DMS 273 (cell line): ENCODE results near the gene SAP30L.

ENCODE experiments used
- DNase-seq: peaks from one replicate; lab custom pipeline; 2025; ENCODE audit not compliant: unreplicated experiment; lab: John Stamatoyannopoulos, UW

SAP30L gene

DNA sequence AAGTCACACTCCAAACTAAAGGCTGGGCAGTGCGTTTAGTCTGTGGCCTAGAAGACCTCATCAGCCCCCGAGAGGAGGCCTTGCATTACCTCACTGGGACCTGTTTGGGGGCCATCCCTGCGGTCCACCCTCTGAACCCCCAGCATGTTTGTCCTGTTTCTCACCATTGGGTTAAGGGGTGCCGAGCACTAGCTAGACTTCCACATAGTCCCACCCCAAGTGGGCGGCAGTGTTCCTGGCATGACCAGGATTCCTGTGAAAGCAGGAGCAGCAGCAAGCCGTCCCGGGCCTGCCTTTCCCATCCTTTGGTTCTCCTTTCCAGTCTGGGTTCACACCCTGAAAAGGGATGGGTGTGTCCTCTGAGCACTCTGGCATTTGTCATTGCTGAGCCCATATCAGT is 26.6 kb upstream of the SAP30L start:
- no peak for DNase-seq

DNA sequence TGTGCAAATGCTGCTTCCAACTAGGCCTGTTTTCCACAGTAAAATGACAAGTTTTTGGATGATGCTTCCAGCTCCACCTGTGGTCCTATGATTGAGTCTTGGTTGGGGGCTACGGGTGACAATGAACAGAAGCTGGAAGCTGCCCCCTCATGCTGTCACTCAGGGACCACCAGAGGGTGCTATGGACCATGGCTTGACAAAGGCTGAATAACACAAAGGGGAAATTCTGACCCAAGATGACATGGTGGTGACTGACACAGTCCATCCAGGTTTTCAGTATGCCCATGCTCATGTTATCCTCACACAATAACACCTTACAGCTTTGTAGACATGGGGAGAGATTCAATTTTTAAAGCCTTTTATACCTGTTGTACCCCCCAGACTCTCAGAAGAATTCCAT is 23.9 kb upstream of the SAP30L start:
- DNase-seq: peak; percentile 48

DNA sequence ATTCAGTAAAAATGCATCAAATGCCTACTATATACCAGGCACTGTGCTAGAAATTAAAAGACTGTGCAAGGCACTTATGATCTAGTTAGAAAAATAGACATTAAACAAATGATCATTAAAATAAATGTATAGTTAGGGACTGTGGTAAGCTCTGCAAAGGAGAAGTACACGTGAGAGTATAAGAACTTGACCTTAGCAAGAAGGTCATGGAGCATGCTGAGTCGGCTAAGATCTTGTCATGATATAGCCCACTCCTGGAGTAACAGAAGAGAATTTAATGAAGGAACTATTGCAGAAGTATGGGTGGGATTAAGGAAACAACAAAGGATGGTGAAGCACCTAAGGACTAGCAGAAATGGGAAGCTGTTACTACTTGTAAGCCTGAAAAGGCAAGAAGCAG is 23.5 kb upstream of the SAP30L start:
- DNase-seq: no peak

DNA sequence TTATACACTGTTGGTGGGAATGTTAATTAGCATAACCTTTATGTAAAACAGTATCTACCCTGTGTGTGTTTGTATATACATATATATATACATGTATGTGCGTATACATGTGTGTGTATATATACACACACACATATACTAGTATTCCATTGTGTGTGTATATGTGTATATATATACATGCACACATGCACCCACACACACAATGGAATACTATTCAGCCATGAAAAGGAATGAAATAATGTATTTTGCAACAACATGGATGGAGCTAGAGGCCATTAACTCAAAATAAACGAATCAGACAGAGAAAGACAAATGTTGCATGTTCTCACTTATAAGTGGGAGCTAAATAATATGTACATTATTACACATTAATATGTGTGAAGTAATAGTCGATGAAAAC is 17.6 kb upstream of the SAP30L start:
- DNase-seq: no peak

DNA sequence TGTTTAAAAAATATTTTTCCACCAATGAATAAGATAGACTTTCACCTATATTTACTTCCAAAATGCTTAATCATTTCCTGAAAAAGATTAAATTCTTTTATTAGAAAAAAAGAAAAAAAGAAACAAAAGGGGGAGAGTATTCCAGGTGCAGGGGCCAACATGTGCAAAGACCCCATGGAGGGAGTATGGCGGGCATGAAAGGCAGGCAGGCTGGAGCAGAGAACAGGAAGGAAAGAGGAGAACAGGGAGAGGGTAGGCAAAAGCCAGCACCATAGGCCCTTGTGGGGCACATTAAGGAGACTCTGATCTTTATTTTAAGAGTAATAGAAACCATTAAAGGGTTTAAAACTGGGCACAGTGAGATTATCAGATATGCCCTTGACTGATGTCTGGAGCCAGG is 16.5 kb upstream of the SAP30L start:
- DNase-seq: no peak

DNA sequence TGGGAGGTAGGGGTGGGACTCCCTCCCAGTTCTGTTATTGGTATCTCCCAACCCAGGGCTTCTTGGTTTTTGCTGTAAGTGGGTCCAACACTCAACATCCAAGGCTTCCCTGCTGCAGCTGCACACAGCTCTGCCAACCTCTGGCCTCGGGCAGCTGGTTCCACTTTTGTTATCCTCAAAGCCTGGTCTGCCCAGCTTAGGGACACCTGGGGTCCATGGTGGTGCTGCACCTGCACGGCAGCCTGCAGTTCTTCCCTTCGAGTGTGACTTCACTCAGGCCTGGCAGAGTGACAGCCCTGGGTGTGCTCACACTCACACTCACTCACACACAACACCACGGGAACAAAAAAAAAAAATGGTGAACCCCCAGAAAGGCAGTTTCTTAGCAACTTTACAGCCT is 15.3 kb upstream of the SAP30L start:
- DNase-seq: no peak

DNA sequence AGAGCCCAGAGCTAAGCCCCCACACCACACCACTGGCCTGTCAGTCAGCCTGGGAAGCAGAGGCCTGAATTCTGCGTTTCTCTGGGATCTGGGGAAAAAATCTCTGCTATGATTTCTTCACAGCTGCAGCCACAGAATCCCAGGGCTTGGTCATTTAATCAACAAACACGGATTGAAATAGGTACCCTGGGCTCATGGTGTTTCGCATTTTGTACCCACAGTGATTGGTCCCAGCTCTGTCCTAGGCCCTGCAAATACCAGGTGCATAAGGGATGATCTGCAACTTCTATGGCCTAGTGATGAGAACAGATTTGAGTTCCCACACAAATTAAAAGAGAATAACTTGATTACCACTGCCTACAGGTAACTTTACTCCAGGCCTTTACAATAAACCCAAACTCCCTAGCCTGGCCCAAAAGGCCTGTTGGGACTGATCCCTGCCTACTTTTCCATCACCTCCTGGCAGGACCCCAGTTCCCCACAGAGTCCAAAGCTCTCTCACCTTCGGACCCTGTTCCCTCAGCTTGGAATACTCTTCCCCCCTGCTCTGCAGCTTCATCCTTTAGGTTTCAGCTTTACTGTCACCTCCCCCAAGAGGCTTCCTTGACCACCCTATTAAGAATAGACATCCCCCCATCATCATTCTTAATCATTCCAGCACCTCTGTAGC is 14.7 kb upstream of the SAP30L start:
- no peak for DNase-seq

DNA sequence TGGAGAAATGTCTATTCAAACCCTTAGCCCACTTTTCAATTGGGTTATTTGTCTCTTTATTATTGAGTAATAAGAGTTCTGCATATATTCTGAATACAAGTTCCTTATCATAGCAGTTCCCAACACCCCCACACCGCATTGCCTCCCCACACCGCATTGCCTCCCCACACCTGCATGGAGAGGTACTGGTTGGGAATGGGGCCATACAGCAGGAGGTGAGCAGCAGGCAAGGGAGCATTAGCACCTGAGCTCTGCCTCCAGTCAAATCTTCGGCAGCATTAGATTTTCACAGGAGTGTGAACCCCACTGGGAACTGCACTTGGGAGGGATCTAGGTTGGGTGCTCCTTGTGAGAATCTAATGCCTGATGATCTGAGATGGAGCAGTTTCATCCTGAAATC is 10.6 kb upstream of the SAP30L start:
- no peak for DNase-seq

DNA sequence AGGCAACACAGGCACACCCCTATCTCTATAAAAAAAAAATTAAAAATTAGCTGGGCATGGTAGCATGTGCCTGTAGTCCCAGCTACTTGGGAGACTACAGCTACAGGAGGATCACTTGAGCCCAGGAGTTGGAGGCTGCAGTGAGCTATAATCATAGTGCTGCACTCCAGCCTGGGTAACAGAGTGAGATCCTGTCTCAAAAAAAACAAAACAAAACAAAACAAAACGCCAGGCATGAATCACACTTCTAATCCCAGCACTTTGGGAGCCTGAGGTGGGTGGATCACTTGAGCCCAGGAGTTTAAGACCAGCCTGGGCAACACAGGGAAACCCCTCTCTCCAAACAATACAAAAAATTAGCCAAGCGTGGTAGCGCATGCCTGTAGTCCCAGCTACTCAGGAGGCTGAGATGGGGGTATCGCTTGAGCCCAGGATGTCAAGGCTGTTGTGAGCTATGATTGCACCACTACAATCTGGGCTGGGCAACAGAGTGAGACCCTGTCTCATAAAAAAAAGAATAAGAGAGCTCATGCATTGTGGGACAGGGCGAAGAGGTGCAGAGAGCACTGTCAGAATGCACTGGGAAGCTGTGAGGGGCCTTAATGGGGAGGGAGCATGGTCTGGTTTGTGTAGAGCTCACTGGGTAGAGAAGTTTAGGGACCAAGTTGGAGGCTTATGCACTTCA is 8.4 kb upstream of the SAP30L start:
- DNase-seq: no peak

DNA sequence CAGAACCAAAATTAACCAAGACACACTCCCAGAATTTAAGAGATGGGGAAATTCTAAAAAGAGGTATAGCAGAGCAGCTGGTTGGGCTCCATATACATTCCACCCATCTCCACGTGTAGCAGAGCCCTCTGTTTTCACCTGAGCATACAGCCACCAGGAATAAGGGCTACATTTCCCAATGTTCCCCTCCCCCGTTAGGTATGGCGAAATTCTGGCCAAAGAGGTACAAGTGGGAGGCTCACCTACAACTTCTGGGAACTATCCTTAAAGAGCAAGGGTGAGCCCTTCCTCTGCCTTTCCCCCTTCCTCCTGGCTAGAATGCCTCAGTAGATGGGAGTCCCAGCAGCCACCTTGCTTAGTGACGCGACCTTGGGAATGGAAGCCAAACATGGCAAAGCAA is 5.3 kb upstream of the SAP30L start:
- no peak for DNase-seq

DNA sequence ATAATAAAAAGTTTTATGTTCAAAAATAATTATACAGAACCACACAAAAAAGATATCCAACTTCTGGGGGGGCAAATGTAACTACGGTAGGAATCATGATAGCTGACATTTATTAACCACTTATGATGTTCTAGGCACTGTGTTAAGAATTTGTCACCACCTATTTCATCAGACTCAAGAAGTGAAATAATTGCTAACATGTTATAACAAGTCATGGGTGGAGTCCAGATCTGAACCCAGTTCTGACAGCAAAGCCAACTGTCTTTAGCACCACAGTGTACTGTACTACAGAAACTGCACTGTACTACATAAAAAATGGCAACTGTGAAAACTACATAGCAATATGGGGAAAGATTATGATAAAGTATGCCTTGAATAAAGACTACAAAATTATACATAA is 3.0 kb upstream of the SAP30L start:
- DNase-seq: no peak

DNA sequence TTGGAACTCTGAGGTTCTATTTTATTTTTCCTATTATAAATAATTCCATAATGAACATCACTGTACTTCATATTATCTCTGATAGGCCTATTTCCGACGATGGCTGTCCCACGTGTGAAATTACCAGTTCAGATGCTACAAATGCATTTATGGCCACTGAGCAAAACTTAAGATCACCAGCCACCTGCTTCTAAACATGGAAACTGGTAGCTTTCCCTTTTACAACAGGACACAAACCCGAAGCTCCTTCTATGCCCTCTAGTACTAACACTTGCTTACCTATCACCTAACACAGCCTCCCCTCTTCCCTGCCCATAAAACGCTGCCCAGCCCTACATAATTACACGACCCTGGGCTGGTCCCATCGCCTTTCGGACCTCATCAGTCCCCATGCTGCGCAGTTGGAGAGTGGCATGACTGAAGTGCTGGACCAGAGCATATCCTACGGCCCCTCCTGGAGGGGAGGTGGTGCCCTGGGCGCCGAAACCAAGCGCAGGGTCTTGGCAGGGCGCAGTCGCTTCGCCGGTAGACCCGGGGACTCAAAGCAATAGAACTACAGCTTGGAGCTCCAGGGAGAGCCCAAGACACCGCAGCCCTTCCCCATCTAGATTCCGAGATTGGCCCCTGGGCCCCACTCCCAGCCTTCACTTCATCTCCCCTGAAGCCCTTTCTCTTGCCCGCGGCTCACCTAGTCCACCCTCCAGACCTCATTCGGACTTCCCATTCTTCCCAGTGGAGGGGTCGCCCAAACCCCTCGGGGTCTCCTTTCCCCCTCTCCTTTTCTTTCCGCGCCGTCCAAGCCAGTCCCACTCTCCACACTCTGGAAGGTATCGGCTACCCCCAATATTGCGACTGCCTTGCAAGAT is 1.0 kb upstream of the SAP30L start:
- peak; percentile 47 for DNase-seq

DNA sequence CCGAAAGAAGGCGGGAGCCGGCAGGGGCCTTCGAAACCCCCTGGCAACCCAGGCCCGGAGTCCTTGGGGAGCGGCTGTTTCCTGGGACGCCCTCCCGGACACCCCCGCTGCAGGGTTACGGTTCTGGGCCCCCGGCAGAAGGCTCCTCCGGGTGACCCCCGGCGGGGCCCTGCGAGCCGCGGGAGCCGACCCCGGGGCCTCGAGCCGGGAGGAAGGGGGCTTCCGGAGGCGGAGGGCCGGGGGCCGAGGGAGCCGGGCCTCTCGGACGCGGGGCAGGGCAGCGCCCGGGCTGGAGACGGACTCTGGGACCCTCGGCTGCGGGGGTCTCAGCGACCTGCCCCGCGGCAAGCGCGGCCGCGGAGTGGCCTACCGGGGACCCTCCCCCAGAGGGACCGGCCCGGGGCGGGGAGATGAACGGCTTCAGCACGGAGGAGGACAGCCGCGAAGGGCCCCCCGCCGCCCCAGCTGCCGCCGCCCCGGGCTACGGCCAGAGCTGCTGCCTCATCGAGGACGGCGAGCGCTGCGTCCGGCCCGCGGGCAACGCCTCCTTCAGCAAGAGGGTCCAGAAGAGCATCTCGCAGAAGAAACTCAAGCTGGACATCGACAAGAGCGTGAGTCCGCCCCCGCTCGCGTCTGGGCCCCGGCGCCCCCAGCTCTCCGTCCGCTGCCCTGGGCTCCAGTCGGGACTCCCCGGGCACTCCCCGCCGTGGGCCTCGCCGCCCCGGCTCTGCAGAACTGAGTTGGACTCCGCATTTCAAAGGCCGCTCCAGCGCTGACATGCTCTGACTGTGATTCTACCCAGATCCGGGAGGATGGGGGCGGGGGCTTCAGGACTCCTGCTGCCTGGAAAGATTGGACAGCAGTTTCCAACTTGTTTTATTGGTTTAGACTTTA is 645 bp downstream of the SAP30L start:
- DNase-seq: peak; percentile 72

DNA sequence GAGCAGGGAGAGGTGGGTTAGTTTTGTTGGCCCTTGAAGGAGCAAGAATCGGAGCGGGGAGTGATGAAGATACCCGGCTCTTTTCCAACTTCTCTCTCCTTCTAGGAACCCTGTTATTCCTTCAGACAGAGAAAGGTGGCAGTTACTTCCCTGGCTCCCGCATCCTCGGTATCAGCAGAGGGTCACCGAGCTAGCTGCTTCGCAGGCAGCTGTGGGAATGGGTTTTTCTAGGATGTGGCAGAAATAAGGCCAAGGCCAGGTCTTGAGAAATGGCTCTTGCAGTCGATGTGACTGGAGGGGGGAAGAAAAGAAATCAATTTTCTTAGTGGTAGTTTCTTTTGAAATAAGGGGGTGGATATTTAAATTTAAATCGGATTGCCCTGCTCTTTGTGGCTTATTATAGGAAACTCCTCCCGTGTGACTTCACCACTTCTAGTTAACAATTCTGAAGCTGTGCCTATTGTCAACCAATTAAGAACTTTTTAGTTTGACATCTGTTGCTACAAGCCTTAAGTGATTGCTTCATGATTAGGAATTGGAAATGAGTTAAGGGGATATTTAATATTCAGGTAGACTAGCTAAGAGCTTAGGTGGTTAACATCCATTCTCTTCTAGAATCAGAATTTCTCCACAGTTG is 1.4 kb downstream of the SAP30L start:
- DNase-seq: peak; percentile 37

DNA sequence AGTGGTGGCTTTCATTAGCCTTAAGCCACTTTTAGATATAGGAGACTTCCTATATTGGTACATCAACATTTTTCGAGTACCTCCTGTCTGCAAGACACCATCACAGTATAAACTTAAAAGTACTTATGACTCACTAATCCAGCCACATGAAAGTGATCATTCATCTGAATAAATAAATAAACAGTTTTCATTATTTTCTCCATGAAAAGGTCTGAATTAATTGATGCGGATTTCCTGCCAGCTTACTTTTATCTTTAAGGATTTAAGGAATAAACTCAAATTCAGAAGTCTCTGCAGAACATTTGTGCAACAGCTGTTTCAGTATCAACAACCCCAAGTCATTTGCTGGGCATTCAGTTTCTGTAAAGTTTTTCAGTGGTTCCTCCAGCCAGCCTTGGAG is 4.0 kb downstream of the SAP30L start:
- no peak for DNase-seq

DNA sequence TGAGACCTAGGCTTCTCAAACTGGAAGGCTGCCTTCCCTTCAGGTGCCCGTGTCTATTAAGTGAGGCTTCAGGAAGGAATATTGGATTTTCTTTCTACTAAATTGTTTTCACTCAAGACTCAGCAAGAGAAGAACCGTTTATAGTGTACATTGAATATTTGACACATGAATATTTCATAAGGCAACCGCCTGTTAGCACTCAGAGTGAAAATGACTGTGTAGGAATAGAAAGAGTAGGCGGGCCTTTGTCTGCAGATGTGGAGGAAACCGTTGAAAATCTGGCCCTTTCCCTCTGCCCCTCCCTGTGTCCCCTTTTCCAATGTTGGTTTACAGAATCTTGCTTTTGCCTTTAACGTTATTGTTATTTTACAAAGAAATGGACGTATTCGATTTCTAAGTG is 6.2 kb downstream of the SAP30L start:
- no peak for DNase-seq

DNA sequence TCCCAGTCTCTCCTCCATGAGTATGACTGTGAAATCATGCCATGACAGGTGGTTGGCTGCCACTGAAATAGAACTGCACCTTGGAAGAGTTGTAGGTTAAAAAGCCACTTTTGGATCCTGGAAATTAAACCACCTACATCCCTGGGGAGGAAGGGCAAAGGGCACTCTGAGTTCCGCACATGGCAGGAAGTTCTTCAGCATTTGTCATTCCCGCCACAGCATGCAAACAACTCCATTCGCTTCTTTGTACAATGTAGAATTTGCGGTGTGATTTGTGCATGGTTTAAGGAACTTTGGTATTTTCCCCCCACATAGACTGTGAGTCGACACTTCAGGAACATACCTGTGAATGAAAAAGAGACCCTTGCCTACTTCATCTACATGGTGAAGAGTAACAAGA is 9.8 kb downstream of the SAP30L start:
- DNase-seq: no peak

DNA sequence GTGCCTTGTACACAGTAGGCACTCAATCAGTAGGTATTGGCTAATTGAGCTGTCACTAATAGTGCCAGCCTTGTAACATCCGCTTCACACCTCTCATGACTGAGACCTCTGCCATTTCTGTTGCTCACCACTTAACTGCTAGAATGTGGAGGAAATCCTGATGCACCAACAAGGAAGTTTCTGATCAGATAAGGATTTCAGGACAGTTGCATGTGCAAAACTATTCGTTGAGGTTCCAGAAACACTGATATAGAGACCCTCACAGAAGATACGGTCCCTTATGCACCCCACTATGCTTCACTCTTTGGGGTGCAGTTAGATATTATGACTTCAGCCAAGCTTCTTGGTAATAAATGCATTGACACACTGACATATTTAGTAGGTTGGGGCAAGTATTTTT is 10.7 kb downstream of the SAP30L start:
- DNase-seq: no peak

DNA sequence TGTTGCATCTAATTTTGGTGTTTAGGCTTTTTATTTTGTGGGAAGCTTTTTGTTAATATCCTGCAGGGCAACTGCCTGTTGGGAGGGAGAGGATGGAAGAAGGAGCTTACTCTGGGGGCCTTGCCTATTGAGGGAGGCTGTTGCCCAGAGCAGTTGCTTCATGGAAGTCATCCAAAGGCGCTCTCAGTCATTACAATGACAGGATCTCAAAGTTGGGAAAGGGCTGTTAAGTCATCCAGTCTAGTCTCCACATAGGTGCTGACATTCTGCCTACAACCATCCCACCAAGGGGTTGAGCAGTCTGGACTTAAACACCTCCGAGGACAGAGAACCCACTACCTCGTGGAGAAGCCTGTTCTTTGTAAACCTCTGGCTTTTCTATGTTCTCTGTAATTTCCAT is 13.2 kb downstream of the SAP30L start:
- no peak for DNase-seq

DNA sequence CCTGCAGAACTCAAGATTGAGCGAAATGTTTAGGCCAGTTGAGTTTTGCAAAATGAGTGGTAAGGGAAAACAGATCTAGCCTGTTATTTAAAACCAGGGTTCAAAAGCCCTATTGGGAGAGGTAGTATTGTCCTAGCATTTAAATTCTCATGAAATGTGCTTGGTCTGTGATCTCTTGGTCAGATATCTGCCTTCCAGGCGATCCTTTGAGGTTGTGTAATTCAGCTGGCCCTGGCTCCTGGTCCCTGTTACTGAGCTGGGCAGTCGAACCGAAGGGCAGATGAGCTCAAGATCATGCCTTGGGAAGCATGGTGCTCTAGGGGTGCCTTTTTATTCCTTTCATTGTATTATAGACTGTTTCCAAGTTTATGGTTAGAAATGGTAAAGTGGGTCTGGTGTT is 14.4 kb downstream of the SAP30L start:
- DNase-seq: no peak

DNA sequence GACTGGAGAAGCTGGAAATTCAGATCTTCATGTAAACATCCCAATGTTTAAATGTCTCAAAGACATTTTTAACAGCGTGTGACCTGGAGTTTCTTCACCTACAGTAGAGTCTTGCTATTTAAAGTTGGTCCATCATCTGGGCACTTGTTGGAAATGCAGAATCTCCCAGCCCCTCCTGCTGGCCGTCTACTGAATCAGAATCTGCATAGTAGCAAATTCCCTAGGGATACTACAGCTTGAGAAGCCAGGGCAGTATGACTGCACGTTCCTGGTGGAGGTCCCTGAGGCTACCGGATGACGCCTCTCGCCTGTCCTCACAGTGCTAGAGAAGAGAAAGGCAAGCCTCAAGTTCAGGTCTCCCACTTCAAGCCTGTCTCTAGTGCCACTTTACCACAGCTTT is 15.7 kb downstream of the SAP30L start:
- DNase-seq: peak; percentile 64
